Neuron (in vitro differentiated cells): Measurements from ENCODE around the gene INSC.

Source experiments
- H2AFZ ChIP-seq: one replicate; pipeline ENCODE4 v1.6.1; 2013; ENCODE audit warnings: low read depth, mild to moderate bottlenecking, inconsistent platforms, low read length, moderate library complexity
- H3K27me3 ChIP-seq: one replicate; pipeline ENCODE4 v1.6.1; 2013; ENCODE audit warnings: low read length; ENCODE audit not compliant: insufficient read depth
- H3K36me3 ChIP-seq: one replicate; pipeline ENCODE4 v1.6.1; 2013; ENCODE audit warnings: low read length; ENCODE audit not compliant: insufficient read depth
- H3K4me1 ChIP-seq: one replicate; pipeline ENCODE4 v1.6.1; 2013; ENCODE audit warnings: low read length; ENCODE audit not compliant: insufficient read depth
- H3K4me3 ChIP-seq: 2 replicates; pipeline ENCODE4 v1.5.1; 2013; ENCODE audit warnings: mild to moderate bottlenecking, low read length, moderate library complexity
- H3K9me3 ChIP-seq: one replicate; pipeline ENCODE4 v1.6.1; 2013; ENCODE audit warnings: low read length

Gene INSC

GRCh38 chr11:15163136-15163535 lies 48.4 kb downstream of the INSC start:
- H3K9me3 ChIP-seq: no peaks in the 10 kb centered on the region
- H3K36me3 ChIP-seq: no peaks in the 10 kb centered on the region
- no peak overlapping the region for H3K4me3 ChIP-seq
- no peaks in the 10 kb centered on the region for H3K27me3 ChIP-seq
- no peaks in the 10 kb centered on the region for H3K4me1 ChIP-seq
- H2AFZ ChIP-seq: no peak overlapping the region

DNA sequence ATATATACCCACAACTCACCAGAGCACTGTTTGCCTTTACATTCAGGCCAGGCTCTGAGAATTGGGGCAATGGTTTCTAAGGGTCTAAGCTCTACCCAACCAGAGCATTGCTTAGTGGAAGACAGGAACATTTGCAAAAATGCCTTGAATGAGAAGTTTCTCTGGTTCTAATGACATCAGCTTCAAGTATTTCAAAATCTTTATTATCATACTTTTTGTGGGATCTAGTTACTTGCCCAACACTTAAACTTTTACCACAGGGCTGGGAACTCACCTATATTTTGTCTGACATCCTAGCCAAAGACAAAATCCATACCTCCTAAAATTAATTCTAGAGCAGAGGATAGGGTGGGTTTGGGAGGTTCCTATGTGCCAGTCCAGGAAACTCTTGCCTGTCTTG lies 51.5 kb downstream of the INSC start:
- Histone ChIP-seq H3K36me3 (no peaks in the 10 kb centered on the region), H3K27me3 (no peaks in the 10 kb centered on the region)

DNA sequence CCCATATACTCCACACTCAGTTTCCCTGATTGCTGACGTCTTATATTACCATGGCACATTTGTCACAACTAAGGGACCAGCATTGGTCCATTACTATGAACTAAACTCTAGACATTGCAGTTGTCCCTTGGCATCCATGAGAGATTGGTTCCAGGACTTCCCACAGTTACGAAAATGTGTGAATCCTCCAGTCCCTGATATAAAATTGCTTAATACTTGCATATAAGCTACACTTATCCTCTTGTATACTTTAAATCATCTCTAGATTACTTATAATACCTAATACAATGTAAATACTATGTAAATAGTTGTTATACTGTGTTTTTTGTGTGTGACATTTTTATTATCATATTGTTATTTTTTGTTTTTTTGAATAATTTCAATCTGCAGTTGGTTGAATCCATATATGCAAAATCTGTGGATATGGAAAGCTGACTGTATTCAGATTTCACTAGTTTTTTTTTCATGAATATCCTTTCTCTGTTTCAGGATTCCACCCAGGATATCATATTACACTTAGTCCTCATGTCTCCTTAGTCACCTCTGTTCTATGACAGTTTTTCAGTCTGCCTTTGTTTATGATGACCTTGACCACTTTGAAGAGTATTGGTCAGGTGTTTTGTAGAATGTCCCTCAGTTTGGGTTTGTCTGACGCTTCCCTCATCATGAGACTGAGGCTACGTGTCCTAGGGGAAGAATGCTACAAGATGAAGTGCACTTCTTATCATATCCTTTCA lies 55.3 kb downstream of the INSC start:
- H3K4me3 ChIP-seq: no peak overlapping the region
- H3K36me3 ChIP-seq: no peaks in the 10 kb centered on the region
- H2AFZ ChIP-seq: no peak overlapping the region
- no peaks in the 10 kb centered on the region for H3K4me1 ChIP-seq
- H3K27me3 ChIP-seq: no peaks in the 10 kb centered on the region
- H3K9me3 ChIP-seq: no peaks in the 10 kb centered on the region

More for the DNA sequence above, 51.5 kb downstream of the INSC start:
- H2AFZ ChIP-seq: no peak overlapping the region
- no peak overlapping the region for H3K4me3 ChIP-seq
- no peaks in the 10 kb centered on the region for H3K4me1 ChIP-seq
- H3K9me3 ChIP-seq: no peaks in the 10 kb centered on the region

DNA sequence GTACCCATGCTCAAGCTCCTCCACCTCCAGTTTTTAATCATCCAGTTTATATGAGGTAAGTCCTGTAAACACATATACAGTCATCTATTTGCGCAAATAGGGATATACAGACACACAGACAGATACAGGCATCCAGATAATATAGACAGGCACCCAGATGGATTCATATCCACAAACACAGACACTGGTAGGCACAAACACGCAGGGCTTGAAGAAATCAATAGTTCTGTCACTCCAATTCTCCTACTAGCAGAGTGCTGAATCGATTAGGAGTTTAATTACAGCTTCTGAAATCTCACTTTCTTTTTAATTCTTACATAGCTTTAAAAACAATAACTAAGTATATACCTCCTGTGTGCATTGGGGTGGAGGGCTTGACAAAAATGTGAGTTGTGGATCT lies 56.0 kb downstream of the INSC start:
- no peaks in the 10 kb centered on the region for H3K27me3 ChIP-seq
- H3K4me1 ChIP-seq: no peaks in the 10 kb centered on the region
- no peak overlapping the region for H3K4me3 ChIP-seq
- no peaks in the 10 kb centered on the region for H3K36me3 ChIP-seq
- H3K9me3 ChIP-seq: no peaks in the 10 kb centered on the region
- H2AFZ ChIP-seq: no peak overlapping the region

DNA sequence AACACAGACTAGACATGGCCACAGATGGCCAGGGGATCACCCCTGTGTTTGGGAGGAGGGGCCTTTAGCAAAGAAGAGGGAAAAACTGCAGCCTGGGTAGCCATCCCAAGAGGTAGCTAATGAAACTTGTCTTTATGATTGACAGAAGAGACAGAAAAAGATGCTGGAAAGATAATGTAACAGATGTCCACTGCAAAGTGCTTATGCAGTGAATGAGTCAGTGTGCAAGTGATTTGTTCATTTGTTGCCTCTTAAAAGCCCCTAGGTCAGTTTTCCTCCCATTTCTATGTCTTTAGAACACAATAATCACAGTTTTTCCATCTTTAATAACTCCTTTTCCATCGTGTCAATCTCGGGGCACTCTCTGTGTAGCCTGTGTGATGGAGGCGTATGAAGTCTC lies 57.2 kb downstream of the INSC start:
- Histone ChIP-seq H3K9me3 (no peaks in the 10 kb centered on the region), H2AFZ (no peak overlapping the region), H3K4me1 (no peaks in the 10 kb centered on the region), H3K4me3 (no peak overlapping the region), H3K27me3 (no peaks in the 10 kb centered on the region), H3K36me3 (no peaks in the 10 kb centered on the region)

GRCh38 chr11:15175831-15176230 lies 61.1 kb downstream of the INSC start:
- H3K9me3 ChIP-seq: no peaks in the 10 kb centered on the region
- no peaks in the 10 kb centered on the region for H3K4me1 ChIP-seq
- no peaks in the 10 kb centered on the region for H3K36me3 ChIP-seq
- H3K4me3 ChIP-seq: no peak overlapping the region
- H2AFZ ChIP-seq: no peak overlapping the region
- H3K27me3 ChIP-seq: no peaks in the 10 kb centered on the region

- no peaks in the 10 kb centered on the region for H3K4me1 ChIP-seq
- H2AFZ ChIP-seq: no peak overlapping the region
- H3K27me3 ChIP-seq: no peaks in the 10 kb centered on the region
- no peaks in the 10 kb centered on the region for H3K36me3 ChIP-seq
- no peak overlapping the region for H3K4me3 ChIP-seq
- no peaks in the 10 kb centered on the region for H3K9me3 ChIP-seq
Measured at GRCh38 chr11:15176646-15177163, 62.0 kb downstream of the INSC start.

- Histone ChIP-seq H2AFZ (no peak overlapping the region), H3K36me3 (no peaks in the 10 kb centered on the region), H3K4me3 (no peak overlapping the region), H3K27me3 (no peaks in the 10 kb centered on the region), H3K4me1 (no peaks in the 10 kb centered on the region), H3K9me3 (no peaks in the 10 kb centered on the region)
Measured at GRCh38 chr11:15177491-15177890, 62.8 kb downstream of the INSC start.

DNA sequence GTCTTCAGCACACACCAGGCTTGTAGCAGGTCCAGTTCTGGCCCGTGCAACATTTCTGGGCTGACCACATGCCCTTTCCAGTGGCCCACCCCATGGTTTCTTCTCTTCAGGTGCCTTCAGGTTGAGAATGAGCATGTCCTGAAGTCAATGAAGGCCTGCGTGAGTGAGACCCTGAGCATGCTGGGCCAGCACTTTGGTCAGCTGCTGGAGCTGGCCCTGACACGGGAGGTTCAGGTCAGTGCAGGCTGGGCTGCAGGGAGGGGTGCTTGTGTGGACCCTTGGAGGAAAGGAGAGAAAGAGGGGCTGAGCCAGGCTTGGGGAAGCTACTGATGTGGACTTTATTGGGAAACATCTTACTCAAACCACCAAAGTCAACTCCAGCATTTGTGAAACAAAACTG lies 63.5 kb downstream of the INSC start:
- H3K4me3 ChIP-seq: no peak overlapping the region
- no peaks in the 10 kb centered on the region for H3K9me3 ChIP-seq
- no peaks in the 10 kb centered on the region for H3K36me3 ChIP-seq

DNA sequence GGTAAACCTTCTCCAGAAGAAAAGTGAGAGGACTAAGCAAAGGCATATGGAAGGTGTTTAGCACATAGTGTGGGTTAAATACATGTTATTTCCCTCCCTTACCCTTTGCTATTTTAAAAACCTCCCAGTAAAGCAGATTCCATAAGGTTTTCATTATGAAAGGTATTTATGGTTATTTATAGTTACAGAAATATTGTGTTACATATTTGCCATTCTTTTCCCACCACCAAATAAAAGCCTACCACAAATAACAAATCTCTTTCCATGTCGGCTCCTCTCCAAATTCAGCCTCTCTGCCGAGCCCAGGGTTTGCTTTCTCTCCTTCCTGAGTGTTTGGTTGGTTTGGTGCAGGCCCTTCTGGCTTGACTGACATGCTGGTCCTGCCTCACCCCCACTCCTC lies 64.4 kb downstream of the INSC start:
- H3K9me3 ChIP-seq: no peaks in the 10 kb centered on the region
- no peaks in the 10 kb centered on the region for H3K4me1 ChIP-seq
- no peaks in the 10 kb centered on the region for H3K36me3 ChIP-seq
- H3K27me3 ChIP-seq: no peaks in the 10 kb centered on the region
- no peak overlapping the region for H2AFZ ChIP-seq
- no peak overlapping the region for H3K4me3 ChIP-seq

More for the DNA sequence above, 63.5 kb downstream of the INSC start:
- Histone ChIP-seq H3K27me3 (no peaks in the 10 kb centered on the region), H2AFZ (no peak overlapping the region), H3K4me1 (no peaks in the 10 kb centered on the region)

- no peaks in the 10 kb centered on the region for H3K36me3 ChIP-seq
- H3K4me1 ChIP-seq: no peaks in the 10 kb centered on the region
- no peak overlapping the region for H3K4me3 ChIP-seq
- no peaks in the 10 kb centered on the region for H3K9me3 ChIP-seq
- H2AFZ ChIP-seq: no peak overlapping the region
- no peaks in the 10 kb centered on the region for H3K27me3 ChIP-seq
Measured at GRCh38 chr11:15180212-15180792, 65.6 kb downstream of the INSC start.

DNA sequence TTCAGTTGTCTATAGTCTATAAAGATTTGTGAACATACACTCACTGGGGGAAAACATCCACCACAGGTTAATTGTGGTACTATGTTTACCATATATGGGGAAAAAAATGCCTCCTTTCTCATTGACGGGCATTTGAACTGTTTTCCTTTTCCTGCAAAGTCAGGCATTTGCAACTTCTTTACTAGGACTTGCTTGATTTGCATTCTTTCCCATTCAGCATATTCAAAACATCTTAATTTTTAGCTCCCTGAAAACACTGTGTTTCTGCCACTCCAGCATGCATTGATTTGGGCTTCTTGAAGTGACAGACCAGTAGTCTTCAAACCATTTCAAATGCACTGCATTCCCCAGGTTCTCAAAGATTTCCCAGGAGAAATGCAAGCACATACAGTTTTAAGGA lies 67.6 kb downstream of the INSC start:
- no peak overlapping the region for H2AFZ ChIP-seq
- no peaks in the 10 kb centered on the region for H3K27me3 ChIP-seq
- no peaks in the 10 kb centered on the region for H3K4me1 ChIP-seq
- H3K4me3 ChIP-seq: no peak overlapping the region
- no peaks in the 10 kb centered on the region for H3K9me3 ChIP-seq
- no peaks in the 10 kb centered on the region for H3K36me3 ChIP-seq

- H3K4me3 ChIP-seq: no peak overlapping the region
- H3K27me3 ChIP-seq: no peaks in the 10 kb centered on the region
- H3K9me3 ChIP-seq: no peaks in the 10 kb centered on the region
- no peaks in the 10 kb centered on the region for H3K36me3 ChIP-seq
- H3K4me1 ChIP-seq: no peaks in the 10 kb centered on the region
- H2AFZ ChIP-seq: no peak overlapping the region
Measured at GRCh38 chr11:15185021-15185420, 70.3 kb downstream of the INSC start.
